ENCODE measurements around the gene CREG1. TPM values are rescaled to one million over a fixed set of nuclear protein-coding genes. Genes with fewer than 3 reads are reported as not detected.
A peak's percentile ranks its signal among the peaks of the same experiment; 100 is the strongest.

The CREG1 gene
- total RNA-seq, 2 donors from 2014 or later, result 81.1 to 100 TPM

DNA sequence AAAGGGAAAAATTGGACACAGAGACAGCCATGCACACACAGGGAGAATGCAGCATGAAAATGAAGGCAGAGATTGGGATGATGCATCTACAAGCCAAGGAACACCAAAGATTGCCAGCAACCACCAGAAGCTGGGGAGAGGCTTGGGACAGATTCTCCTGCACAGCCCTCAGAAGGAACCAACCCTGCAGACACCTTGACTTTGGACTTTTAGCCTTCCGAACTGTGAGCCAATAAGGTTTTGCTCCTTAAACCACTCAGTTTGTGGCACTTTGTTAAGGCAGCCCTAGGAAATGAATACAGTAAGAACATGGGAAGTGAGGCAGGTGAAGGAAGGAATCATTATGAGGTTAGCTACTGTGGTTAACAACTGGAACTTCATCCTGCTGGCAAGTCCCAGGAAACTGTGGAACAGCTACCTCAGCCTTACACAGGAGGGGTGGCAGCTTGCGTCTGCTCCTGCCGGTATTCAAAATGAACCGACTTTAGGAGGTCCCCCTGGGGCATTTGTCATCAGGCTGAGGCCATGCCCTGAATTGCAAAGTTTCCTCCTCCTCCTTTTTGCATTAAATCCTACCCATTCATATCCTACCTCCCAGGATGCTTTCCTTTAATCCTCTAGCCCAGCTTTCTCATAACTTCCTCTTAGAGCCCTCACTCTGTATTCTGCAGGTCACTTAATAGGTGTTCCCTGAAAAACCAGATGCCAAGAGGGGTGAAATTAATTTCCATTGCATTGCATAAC, 50.7 kb downstream of the CREG1 start:
- TF ChIP-seq, protein P1, sequence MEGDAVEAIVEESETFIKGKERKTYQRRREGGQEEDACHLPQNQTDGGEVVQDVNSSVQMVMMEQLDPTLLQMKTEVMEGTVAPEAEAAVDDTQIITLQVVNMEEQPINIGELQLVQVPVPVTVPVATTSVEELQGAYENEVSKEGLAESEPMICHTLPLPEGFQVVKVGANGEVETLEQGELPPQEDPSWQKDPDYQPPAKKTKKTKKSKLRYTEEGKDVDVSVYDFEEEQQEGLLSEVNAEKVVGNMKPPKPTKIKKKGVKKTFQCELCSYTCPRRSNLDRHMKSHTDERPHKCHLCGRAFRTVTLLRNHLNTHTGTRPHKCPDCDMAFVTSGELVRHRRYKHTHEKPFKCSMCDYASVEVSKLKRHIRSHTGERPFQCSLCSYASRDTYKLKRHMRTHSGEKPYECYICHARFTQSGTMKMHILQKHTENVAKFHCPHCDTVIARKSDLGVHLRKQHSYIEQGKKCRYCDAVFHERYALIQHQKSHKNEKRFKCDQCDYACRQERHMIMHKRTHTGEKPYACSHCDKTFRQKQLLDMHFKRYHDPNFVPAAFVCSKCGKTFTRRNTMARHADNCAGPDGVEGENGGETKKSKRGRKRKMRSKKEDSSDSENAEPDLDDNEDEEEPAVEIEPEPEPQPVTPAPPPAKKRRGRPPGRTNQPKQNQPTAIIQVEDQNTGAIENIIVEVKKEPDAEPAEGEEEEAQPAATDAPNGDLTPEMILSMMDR (IDR thresholded peaks at IDR 0.05), result no peak
- TF ChIP-seq POLR2A (IDR thresholded peaks at IDR 0.05), result no peak
- H3K36me3 ChIP-seq (replicated peaks in 1 of 2; ENCODE audit: insufficient read depth in 1 of 2, low read depth in 2 of 2), result no peaks in the 10 kb centered on the region
- H3K4me1 ChIP-seq, result peaks cover 6% of the 10 kb centered on the region
- ATAC-seq (no peak), DNase-seq (no peak)
- H3K27ac ChIP-seq, result no peak overlapping the region
- no peaks in the 10 kb centered on the region for H3K9me3 ChIP-seq
- 56 to 68% methylated on average over 4 of the region's 4 CpGs for WGBS, 2 donors
- no peaks in the 10 kb centered on the region for H3K27me3 ChIP-seq
- no peak overlapping the region for H3K4me3 ChIP-seq
- intact Hi-C loops (cut with DNase I), result no loop called here

DNA sequence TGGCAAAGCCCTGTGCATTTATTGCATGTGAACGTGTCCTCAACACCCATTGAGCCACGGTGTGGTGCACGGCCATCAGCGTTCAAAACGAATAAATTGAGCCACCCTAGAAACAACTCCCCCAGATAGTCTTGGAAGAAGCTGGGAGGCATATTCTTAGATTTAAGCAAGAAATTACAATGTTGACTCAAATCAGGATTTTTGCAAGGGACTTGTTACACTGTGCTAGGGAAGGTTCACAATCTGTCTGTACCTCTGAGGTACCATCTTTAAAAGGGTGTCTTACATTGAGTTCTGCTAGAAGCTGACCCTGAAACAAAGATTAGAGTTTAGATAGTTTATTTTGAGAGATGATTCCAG, 51.4 kb downstream of the CREG1 start:
- DNase-seq (no peak), ATAC-seq (no peak)
- WGBS, 2 donors, result 80 to 91% methylated on average over 4 to 5 of the region's 5 CpGs
- H3K4me3 ChIP-seq, result no peak overlapping the region
- no peak overlapping the region for H3K27ac ChIP-seq
- H3K9me3 ChIP-seq, result no peaks in the 10 kb centered on the region
- H3K36me3 ChIP-seq (replicated peaks in 1 of 2; ENCODE audit: insufficient read depth in 1 of 2, low read depth in 2 of 2), result no peaks in the 10 kb centered on the region
- H3K27me3 ChIP-seq, result no peaks in the 10 kb centered on the region
- TF ChIP-seq, protein P1 (IDR thresholded peaks at IDR 0.05), result no peak
- H3K4me1 ChIP-seq, result peaks cover 6% of the 10 kb centered on the region
- intact Hi-C loops (cut with DNase I), result no loop called here

DNA sequence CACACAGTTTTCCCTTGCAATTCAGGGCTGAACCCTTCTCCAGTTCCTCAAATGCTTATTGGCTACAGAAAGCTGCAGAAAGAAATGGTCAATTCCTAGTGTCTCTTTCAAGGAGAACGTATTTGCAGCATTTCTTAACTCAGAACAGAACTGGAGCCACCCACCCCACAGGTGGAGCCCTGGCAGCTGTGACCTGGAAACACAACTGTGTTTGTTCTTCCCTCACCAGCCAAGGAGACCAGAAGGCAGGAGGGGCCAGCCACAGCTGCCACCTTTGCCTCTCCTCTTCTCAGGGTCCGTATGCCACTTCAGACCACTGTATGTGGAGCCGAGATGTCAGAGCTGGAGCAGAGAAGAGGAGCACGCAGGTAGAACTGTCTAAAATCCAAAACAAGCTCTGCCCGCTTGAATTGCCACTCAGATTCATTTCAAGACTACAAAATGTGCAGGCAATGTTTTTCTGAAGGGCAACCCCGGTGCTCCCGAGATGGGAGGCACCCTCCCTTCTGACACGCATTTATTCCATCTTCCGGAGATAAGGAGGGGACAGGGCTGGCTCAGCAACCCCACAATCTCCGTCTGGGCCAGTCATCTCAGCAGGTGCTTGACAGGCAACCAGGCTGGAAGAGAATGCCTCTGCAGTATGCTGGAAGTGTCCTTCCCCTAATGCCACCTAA, 51.9 kb downstream of the CREG1 start:
- no peak overlapping the region for H3K27ac ChIP-seq
- DNase-seq (peak; percentile 16 to 57 (median 30)), ATAC-seq (no peak)
- H3K27me3 ChIP-seq, result no peaks in the 10 kb centered on the region
- 31 to 38% methylated on average over 9 to 10 of the region's 10 CpGs for WGBS, 2 donors
- intact Hi-C loops (cut with DNase I), result no loop called here
- no peak for TF ChIP-seq POLR2A (IDR thresholded peaks at IDR 0.05)
- TF ChIP-seq, protein P1 (IDR thresholded peaks at IDR 0.05), result no peak
- no peaks in the 10 kb centered on the region for H3K36me3 ChIP-seq (replicated peaks in 1 of 2; ENCODE audit: insufficient read depth in 1 of 2, low read depth in 2 of 2)
- no peak overlapping the region for H3K4me3 ChIP-seq
- no peaks in the 10 kb centered on the region for H3K9me3 ChIP-seq
- peaks cover 6% of the 10 kb centered on the region for H3K4me1 ChIP-seq

DNA sequence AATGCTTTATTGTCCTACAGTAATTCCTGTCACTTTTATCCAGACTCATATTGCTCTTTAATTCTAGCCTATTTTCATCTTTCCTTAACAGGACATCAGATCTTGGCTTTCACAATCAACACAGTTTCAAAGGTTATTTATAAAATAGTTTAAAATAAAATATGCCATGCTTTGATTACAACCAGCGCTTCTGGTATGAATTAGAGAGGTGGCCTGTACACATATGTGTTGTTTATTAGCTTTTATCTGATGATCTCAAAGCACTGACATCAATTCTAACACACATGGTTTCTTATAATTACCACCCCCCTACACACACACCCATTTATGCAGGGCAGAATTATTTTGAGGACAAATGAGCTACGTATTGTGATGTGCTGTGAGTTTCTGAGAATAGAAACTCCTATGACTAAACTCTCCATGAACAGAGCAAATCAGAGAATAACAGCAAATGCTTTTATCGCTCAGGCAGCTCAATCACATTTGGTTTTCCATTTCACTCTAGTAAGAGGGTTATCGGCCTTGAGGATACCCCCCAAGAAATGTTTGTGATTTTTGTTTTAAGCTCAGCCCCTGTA, 53.2 kb downstream of the CREG1 start:
- Histone ChIP-seq H3K27me3 (no peaks in the 10 kb centered on the region), H3K4me1 (peaks cover 6% of the 10 kb centered on the region), H3K4me3 (no peak overlapping the region), H3K36me3 (replicated peaks in 1 of 2; ENCODE audit: insufficient read depth in 1 of 2, low read depth in 2 of 2) (no peaks in the 10 kb centered on the region), H3K9me3 (no peaks in the 10 kb centered on the region), H3K27ac (no peak overlapping the region)
- TF ChIP-seq POLR2A (IDR thresholded peaks at IDR 0.05), result no peak
- TF ChIP-seq, protein P1 (IDR thresholded peaks at IDR 0.05), result no peak
- DNase-seq (no peak), ATAC-seq (no peak)
- intact Hi-C loops (cut with DNase I), result no loop called here
- 83 to 89% methylated on average over 4 of the region's 4 CpGs for WGBS, 2 donors

Data from body of pancreas (tissue), 4 donors.